K562 (cell line): ENCODE measurements around the gene CDH20. TPM values are rescaled to one million over a fixed set of nuclear protein-coding genes. Genes with fewer than 3 reads are reported as not detected.

Experiments
- ATAC-seq: fragments of 200-7000 bp; cut with Tn5 transposase; 3 replicates; pipeline ENCODE4 v1.9.1; 2020; ENCODE audit warnings: moderate library complexity
- BruUV-seq: library from RNA; stranded (reverse); fragments of 400-500 nt; replicated peaks from 2 replicates; lab custom pipeline; 2021; lab: Mats Ljungman, UMichigan
- CTCF ChIA-PET: fragments of 300-600 bp; formaldehyde crosslinking; extraction: SDS; loops from one replicate; lab custom pipeline; 2021; ENCODE audit warnings: low intra/inter-chr PET ratio; lab: Yijun Ruan, JAX
- POLR2A ChIA-PET: fragments of 300-600, 350-650 bp; sonication (Branson Sonifier 250); formaldehyde crosslinking; extraction: SDS; loops from one replicate; lab custom pipeline; 2021; ENCODE audit warnings: antibody characterized with exemption, inconsistent platforms; lab: Yijun Ruan, JAX
- DNase-seq, 4 experiments: peaks; one replicate each; pipeline versions ENCODE4 v3.0.0 to v3.0.0-alpha.2; 2011 to 2018; ENCODE audit warnings: low spot score in 3 of 4, mixed read lengths in 3 of 4; ENCODE audit errors: extremely low read depth in 1 of 4
- FAIRE-seq: peaks from 2 replicates; lab custom pipeline; 2011; peaks lifted over from hg19 to GRCh38; lab: Jason Lieb, UNC
- H2AFZ ChIP-seq: 2 replicates; pipeline ENCODE4 v1.6.0; 2011; ENCODE audit warnings: low read depth, low read length, control low read depth, inconsistent platforms
- H3K27ac ChIP-seq: fragments of 200-600 bp; 3 replicates; pipeline ENCODE4 v1.8.0; 2011; ENCODE audit warnings: low read depth, mild to moderate bottlenecking, control low read depth, inconsistent platforms, low read length, moderate library complexity, mixed read lengths; ENCODE audit errors: extremely low read depth
- H3K27me3 ChIP-seq, 2 experiments: fragments of 300-600 bp in 1 of 2; 2 replicates in 1 of 2; 3 replicates in 1 of 2; pipeline versions ENCODE4 v1.6.0 to v1.8.0; 2011; ENCODE audit warnings: inconsistent platforms in 2 of 2, low read length in 2 of 2, mild to moderate bottlenecking in 1 of 2, mixed read lengths in 1 of 2, moderate library complexity in 1 of 2; ENCODE audit not compliant: control insufficient read depth in 2 of 2, insufficient read depth in 2 of 2
- H3K36me3 ChIP-seq: fragments of 300-600 bp; 3 replicates; pipeline ENCODE4 v1.8.0; 2011; ENCODE audit warnings: mild to moderate bottlenecking, low read length, inconsistent platforms; ENCODE audit not compliant: control insufficient read depth, insufficient read depth
- H3K4me1 ChIP-seq, 2 experiments: fragments of 200-600 bp in 1 of 2; replicated peaks in 1 of 2; 2 replicates in 1 of 2; 3 replicates in 1 of 2; pipeline versions ENCODE4 v1.5.1 to v1.8.0; 2011; ENCODE audit warnings: inconsistent platforms in 2 of 2, low read length in 2 of 2, mild to moderate bottlenecking in 1 of 2, mixed read lengths in 1 of 2, moderate library complexity in 1 of 2; ENCODE audit not compliant: control insufficient read depth in 2 of 2, insufficient read depth in 2 of 2
- H3K4me2 ChIP-seq: 2 replicates; pipeline ENCODE4 v1.6.1; 2011; ENCODE audit warnings: low read length, control low read depth, inconsistent platforms, mixed read lengths; ENCODE audit not compliant: insufficient read depth
- H3K4me3 ChIP-seq: fragments of 200-600 bp; sonication (generic), shearing (Covaris generic); 2 replicates; pipeline ENCODE4 v1.5.1; 2016; ENCODE audit warnings: control low read depth, inconsistent platforms
- H3K79me2 ChIP-seq: fragments of 200-600 bp; 3 replicates; pipeline ENCODE4 v1.8.0; 2011; ENCODE audit warnings: low read length, inconsistent platforms; ENCODE audit not compliant: control insufficient read depth, insufficient read depth
- H3K9ac ChIP-seq, 2 experiments: 2 replicates each; pipeline versions ENCODE4 v1.6.0 to v1.6.1; 2011; ENCODE audit warnings: low read depth in 2 of 2, low read length in 2 of 2, control low read depth in 1 of 2, inconsistent platforms in 1 of 2, mild to moderate bottlenecking in 1 of 2, mixed read lengths in 1 of 2; ENCODE audit not compliant: insufficient read depth in 1 of 2
- H3K9me1 ChIP-seq: one replicate; pipeline ENCODE4 v1.6.0; 2011; ENCODE audit warnings: inconsistent platforms, mild to moderate bottlenecking, low read length, moderate library complexity; ENCODE audit not compliant: control insufficient read depth, insufficient read depth
- H3K9me3 ChIP-seq: replicated peaks from 2 replicates; pipeline ENCODE4 v1.5.1; 2011; ENCODE audit warnings: low read depth, low read length, inconsistent platforms; ENCODE audit not compliant: control insufficient read depth, insufficient read depth
- H4K20me1 ChIP-seq: replicated peaks from 2 replicates; pipeline ENCODE4 v1.6.1; 2011; ENCODE audit warnings: low read length, inconsistent platforms, mixed read lengths; ENCODE audit not compliant: control insufficient read depth, insufficient read depth
- ATF3 ChIP-seq, 2 experiments: fragments of 450-650 bp in 1 of 2; sonication (generic) in 1 of 2; formaldehyde crosslinking in 1 of 2; IDR thresholded peaks in 1 of 2; conservative IDR thresholded peaks in 1 of 2; 2 replicates each; pipeline versions ENCODE4 v1.6.1 to v1.8.1; 2016 to 2023; ENCODE audit warnings: mild to moderate bottlenecking in 2 of 2, moderate library complexity in 2 of 2, inconsistent platforms in 1 of 2, missing genetic modification reagents in 1 of 2
- BRF1 ChIP-seq: IDR thresholded peaks from 3 replicates; pipeline ENCODE4 v1.6.1; 2011; ENCODE audit warnings: borderline replicate concordance, mild to moderate bottlenecking; ENCODE audit not compliant: insufficient read length; ENCODE audit errors: extremely low read depth
- CBFA2T3 ChIP-seq: fragments of 450-650 bp; IDR thresholded peaks from 2 replicates; pipeline ENCODE4 v1.6.1; 2017
- CBX3 ChIP-seq, 2 experiments: IDR thresholded peaks; 1 replicate in 1 of 2; 2 replicates in 1 of 2; pipeline ENCODE4 v1.6.1; 2012; ENCODE audit warnings: inconsistent platforms in 2 of 2, low read length in 2 of 2, borderline replicate concordance in 1 of 2, control low read depth in 1 of 2
- DACH1 ChIP-seq: fragments of 450-650 bp; IDR thresholded peaks from 2 replicates; pipeline ENCODE4 v1.6.1; 2018; ENCODE audit not compliant: partially characterized antibody
- FOXJ3 ChIP-seq: sonication (generic); formaldehyde crosslinking; IDR thresholded peaks from 2 replicates; pipeline ENCODE4 v1.4.0; 2020; ENCODE audit warnings: mild to moderate bottlenecking, missing genetic modification reagents
- HNRNPL ChIP-seq: fragments of 200-400 bp; formaldehyde crosslinking; IDR thresholded peaks from 2 replicates; pipeline ENCODE4 v1.6.1; 2017; ENCODE audit warnings: low read depth, mild to moderate bottlenecking, low read length
- KHSRP ChIP-seq: fragments of 450-650 bp; IDR thresholded peaks from 2 replicates; pipeline ENCODE4 v1.6.1; 2017
- MED1 ChIP-seq: sonication (generic); formaldehyde crosslinking; IDR thresholded peaks from 2 replicates; pipeline ENCODE4 v1.8.1; 2023; ENCODE audit warnings: missing genetic modification reagents, borderline replicate concordance
- PHF8 ChIP-seq: fragments of 200-600 bp; sonication (generic); IDR thresholded peaks from 2 replicates; pipeline ENCODE4 v1.6.1; 2012; ENCODE audit warnings: mixed run types, mild to moderate bottlenecking, inconsistent platforms, low read length, moderate library complexity, borderline replicate concordance
- PTTG1 ChIP-seq: fragments of 450-650 bp; IDR thresholded peaks from 2 replicates; pipeline ENCODE4 v1.6.1; 2016; ENCODE audit warnings: low read depth, mild to moderate bottlenecking, missing genetic modification characterization, missing compliant biosample characterization
- RBFOX2 ChIP-seq: fragments of 200-400 bp; formaldehyde crosslinking; IDR thresholded peaks from 2 replicates; pipeline ENCODE4 v1.6.1; 2017; ENCODE audit warnings: low read depth, mild to moderate bottlenecking, low read length, moderate library complexity
- RBM15 ChIP-seq: fragments of 200-400 bp; formaldehyde crosslinking; IDR thresholded peaks from 2 replicates; pipeline ENCODE4 v1.6.1; 2018; ENCODE audit warnings: mild to moderate bottlenecking, low read length, moderate library complexity; ENCODE audit not compliant: insufficient read depth
- SMAD3 ChIP-seq: fragments of 450-650 bp; formaldehyde crosslinking; conservative IDR thresholded peaks from 2 replicates; pipeline ENCODE4 v1.4.0; 2020; ENCODE audit warnings: mild to moderate bottlenecking
- TBP ChIP-seq: optimal IDR thresholded peaks from 2 replicates; pipeline ENCODE3; 2011; ENCODE audit warnings: low read depth, low read length, improper control_type of control experiment
- U2AF2 ChIP-seq: fragments of 200-400 bp; formaldehyde crosslinking; optimal IDR thresholded peaks from 2 replicates; pipeline ENCODE3; 2017; ENCODE audit warnings: low read depth, mild to moderate bottlenecking, low read length
- ZBTB12 ChIP-seq: fragments of 250-450 bp; sonication (Bioruptor Pico); IDR thresholded peaks from 2 replicates; pipeline ENCODE4 v1.4.0; 2020
- ZBTB8A ChIP-seq: fragments of 450-650 bp; IDR thresholded peaks from 2 replicates; pipeline ENCODE4 v1.6.1; 2018; ENCODE audit warnings: mild to moderate bottlenecking, moderate library complexity; ENCODE audit not compliant: partially characterized antibody
- ZSCAN29 ChIP-seq: fragments of 450-650 bp; IDR thresholded peaks from 2 replicates; pipeline ENCODE4 v1.6.1; 2017
- ZSCAN32 ChIP-seq: fragments of 450-650 bp; formaldehyde crosslinking; IDR thresholded peaks from 2 replicates; pipeline ENCODE4 v1.4.0; 2020; ENCODE audit warnings: mild to moderate bottlenecking, moderate library complexity
- WGBS: fragments of 100-300 bp; shearing (Covaris generic); methylation state at CpG from one replicate; pipeline ENCODE4 v1.1.6; 2016; ENCODE audit warnings: low coverage, mixed read lengths; ENCODE audit not compliant: insufficient coverage; ENCODE audit errors: missing lambda C conversion rate; 5-methylcytosine and 5-hydroxymethylcytosine counted together
- in situ Hi-C: fragments of 300-500 bp; cut with MboI; formaldehyde crosslinking; loops from 4 replicates; pipeline ENCODE4 v1.15.0; 2018; ENCODE audit warnings: inconsistent platforms, mixed read lengths
- intact Hi-C: fragments of 100-400 bp; cut with micrococcal nuclease; formaldehyde crosslinking; loops from 2 replicates; pipeline ENCODE4 v1.14.2; 2022
- polyA plus RNA-seq, 8 experiments: library from polyadenylated mRNA; depleted of rRNA in 4 of 8; stranded (reverse) in 5 of 8; unstranded in 3 of 8; fragments of >200 nt; fragmentation: Nextera tagmentation in 2 of 8; fragmentation: Illumina TruSeq in 1 of 8; extraction: Ambion mirVana in 2 of 8; extraction: Trizol in 1 of 8; gene quantifications; 2 replicates each; pipeline versions ENCODE4 v1.2.1 to v1.2.3, GENCODE V29; 2011 to 2014; ENCODE audit warnings: inconsistent platforms in 1 of 8, missing spikeins in 1 of 8
- total RNA-seq, 7 experiments: library from RNA; depleted of rRNA in 6 of 7; stranded (reverse); fragments of >200 nt in 6 of 7; fragmentation: Illumina TruSeq in 2 of 7; extraction: Trizol in 2 of 7; gene quantifications; 2 replicates each; pipeline versions ENCODE4 v1.2.1 to v1.2.3, GENCODE V29; 2011 to 2021; ENCODE audit warnings: low replicate concordance in 1 of 7
- TF ChIP-seq, protein P1 (sequence below): sonication (generic); formaldehyde crosslinking; IDR thresholded peaks from 2 replicates; pipeline ENCODE4 v1.8.0; 2022; ENCODE audit warnings: missing genetic modification reagents, mild to moderate bottlenecking, borderline replicate concordance

The CDH20 gene
- total and polyA plus RNA-seq, 9 of the 15 experiments (the other 6 are each of a cell fraction or from before 2014, with no cell fraction given), result not detected

DNA sequence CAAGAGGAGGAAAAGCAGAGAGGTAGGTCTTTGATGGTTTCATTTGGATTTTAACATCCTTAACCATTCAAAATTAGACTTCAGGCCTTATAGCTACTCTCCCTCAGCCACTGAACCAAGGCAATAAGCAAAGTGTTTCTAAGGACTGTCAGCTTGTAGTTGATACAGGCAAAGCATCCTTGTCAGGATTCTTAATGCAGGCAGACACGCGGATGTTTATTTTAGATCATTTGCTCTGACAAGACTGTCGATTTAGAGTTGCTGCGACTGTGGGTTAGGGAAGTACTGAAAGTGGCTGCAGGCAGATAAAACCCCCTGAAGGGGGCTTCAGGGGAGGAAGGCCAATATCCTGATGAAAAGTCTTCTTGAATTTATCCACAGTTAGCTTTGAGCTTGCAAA is 46.6 kb downstream of the CDH20 start (continued):
- TF ChIP-seq RBFOX2 (no peak), SMAD3 (no peak), CBFA2T3 (no peak), FOXJ3 (CRISPR knock-in tag) (no peak), ZSCAN32 (CRISPR knock-in tag) (no peak), ZBTB12 (CRISPR knock-in tag) (no peak), PTTG1 (tag) (no peak), RBM15 (no peak), KHSRP (no peak)
- TF ChIP-seq, protein P1, sequence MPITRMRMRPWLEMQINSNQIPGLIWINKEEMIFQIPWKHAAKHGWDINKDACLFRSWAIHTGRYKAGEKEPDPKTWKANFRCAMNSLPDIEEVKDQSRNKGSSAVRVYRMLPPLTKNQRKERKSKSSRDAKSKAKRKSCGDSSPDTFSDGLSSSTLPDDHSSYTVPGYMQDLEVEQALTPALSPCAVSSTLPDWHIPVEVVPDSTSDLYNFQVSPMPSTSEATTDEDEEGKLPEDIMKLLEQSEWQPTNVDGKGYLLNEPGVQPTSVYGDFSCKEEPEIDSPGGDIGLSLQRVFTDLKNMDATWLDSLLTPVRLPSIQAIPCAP (CRISPR knock-in tag), result no peak

GRCh38 chr18:61388010-61388409 is 54.8 kb downstream of the CDH20 start:
- Histone ChIP-seq H3K79me2 (no peaks in the 10 kb centered on the region), H3K4me2 (no peak overlapping the region), H3K9me3 (no peaks in the 10 kb centered on the region), H2AFZ (no peak overlapping the region), H3K4me1 (no peaks in the 10 kb centered on the region), H3K9ac (no peak overlapping the region), H3K27ac (no peak overlapping the region), H3K36me3 (no peaks in the 10 kb centered on the region), H4K20me1 (no peaks in the 10 kb centered on the region), H3K4me3 (no peak overlapping the region), H3K27me3 (no peaks in the 10 kb centered on the region), H3K9me1 (no peaks in the 10 kb centered on the region)
- intact Hi-C loops (no loop called here), in situ Hi-C loops (no loop called here)
- ATAC-seq (no peak), DNase-seq (no peak), FAIRE-seq (no peak)
- POLR2A ChIA-PET, result no interaction called here
- no TSS peak for BruUV-seq
- CTCF ChIA-PET, result no interaction called here
- 0% methylated on average over 2 of the region's 2 CpGs for WGBS
- TF ChIP-seq U2AF2 (no peak), DACH1 (no peak), BRF1 (no peak), HNRNPL (no peak), ATF3 (IDR thresholded peaks at IDR 0.05) (no peak), ATF3 (CRISPR knock-in tag; conservative IDR thresholded peaks at IDR 0.05) (no peak), PHF8 (no peak), ZBTB8A (no peak), TBP (no peak), MED1 (CRISPR knock-in tag) (no peak), ZSCAN29 (no peak), CBX3 (IDR thresholded peaks at IDR 0.05; ENCODE audit: borderline replicate concordance in 1 of 2, low read length in 2 of 2) (no peak)
